Mucosa of rectum (tissue), 2 donors: ENCODE data around the gene SCG2.

Source experiments
- H3K27ac ChIP-seq, 2 donors: one replicate each; pipeline ENCODE4 v1.7.0; 2013; ENCODE audit warnings: inconsistent platforms in 2 of 2, low read depth in 2 of 2, low read length in 2 of 2
- H3K27me3 ChIP-seq, 2 donors: one replicate each; pipeline ENCODE4 v1.7.0; 2013; ENCODE audit warnings: low read length in 2 of 2; ENCODE audit not compliant: control insufficient read depth in 2 of 2, insufficient read depth in 2 of 2
- H3K36me3 ChIP-seq, 2 donors: one replicate each; pipeline ENCODE4 v1.7.0; 2013; ENCODE audit warnings: low read length in 2 of 2; ENCODE audit not compliant: control insufficient read depth in 2 of 2, insufficient read depth in 2 of 2
- H3K4me1 ChIP-seq, 2 donors: one replicate each; pipeline ENCODE4 v1.7.0; 2013; ENCODE audit warnings: low read length in 2 of 2, mild to moderate bottlenecking in 1 of 2; ENCODE audit not compliant: control insufficient read depth in 2 of 2, insufficient read depth in 2 of 2
- H3K4me3 ChIP-seq, 2 donors: one replicate each; pipeline ENCODE4 v1.7.0; 2013; ENCODE audit warnings: low read length in 2 of 2
- H3K9ac ChIP-seq, 2 donors: one replicate each; pipeline ENCODE4 v1.7.0; 2013; ENCODE audit warnings: low read length in 2 of 2, low read depth in 1 of 2, mild to moderate bottlenecking in 1 of 2
- H3K9me3 ChIP-seq, 2 donors: one replicate each; pipeline ENCODE4 v1.7.0; 2013; ENCODE audit warnings: low read length in 2 of 2; ENCODE audit not compliant: control insufficient read depth in 2 of 2
- donor health status: healthy.
- donor health status: Normal muscosa, but diverticular disease.

Gene SCG2

DNA sequence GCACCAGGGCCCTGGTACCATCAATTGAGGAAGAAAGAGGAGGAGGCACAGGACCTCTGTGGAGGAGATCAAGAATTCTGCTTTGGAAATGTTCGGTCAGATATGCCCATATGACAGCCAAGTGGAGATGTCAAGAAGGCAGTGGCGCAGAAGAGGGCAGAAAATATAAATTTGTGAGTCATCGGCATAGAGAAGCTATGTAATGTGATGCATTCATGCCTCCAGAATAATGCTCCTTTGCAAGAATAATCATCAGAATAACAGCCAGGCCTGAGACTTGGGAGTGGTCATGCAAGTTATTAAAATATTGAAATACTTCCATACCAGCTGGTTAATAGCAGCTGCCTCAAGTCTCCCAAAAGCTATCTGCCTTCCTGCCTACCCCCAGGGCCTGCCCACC lies 32.1 kb upstream of the SCG2 start:
- no peaks in the 10 kb centered on the region for H3K27me3 ChIP-seq
- H3K27ac ChIP-seq = no peak overlapping the region
- H3K4me3 ChIP-seq = no peak overlapping the region
- no peaks in the 10 kb centered on the region for H3K9me3 ChIP-seq
- no peak overlapping the region for H3K9ac ChIP-seq
- no peaks in the 10 kb centered on the region for H3K36me3 ChIP-seq
- H3K4me1 ChIP-seq = no peaks in the 10 kb centered on the region

DNA sequence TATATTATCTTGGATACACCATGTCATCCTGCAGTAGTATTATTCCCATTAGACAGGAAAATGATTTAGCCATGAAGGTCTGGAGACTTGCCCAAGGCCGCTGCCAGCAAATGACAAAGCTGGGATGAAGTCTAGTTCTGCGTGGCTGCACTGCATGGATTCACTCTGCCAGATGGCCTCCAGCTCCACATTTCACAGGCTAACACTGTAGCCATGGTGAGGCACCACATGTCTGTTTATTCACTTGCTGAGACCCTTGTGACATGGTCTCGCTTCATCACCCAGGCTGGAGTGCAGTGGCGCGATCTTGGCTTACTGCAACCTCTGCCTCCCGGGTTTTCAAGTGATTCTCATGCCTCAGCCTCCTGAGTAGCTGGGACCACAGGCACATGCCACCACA lies 31.5 kb upstream of the SCG2 start:
- no peaks in the 10 kb centered on the region for H3K4me1 ChIP-seq
- H3K9ac ChIP-seq = no peak overlapping the region
- no peak overlapping the region for H3K4me3 ChIP-seq
- H3K36me3 ChIP-seq = no peaks in the 10 kb centered on the region
- H3K27ac ChIP-seq = no peak overlapping the region
- no peaks in the 10 kb centered on the region for H3K27me3 ChIP-seq
- no peaks in the 10 kb centered on the region for H3K9me3 ChIP-seq

DNA sequence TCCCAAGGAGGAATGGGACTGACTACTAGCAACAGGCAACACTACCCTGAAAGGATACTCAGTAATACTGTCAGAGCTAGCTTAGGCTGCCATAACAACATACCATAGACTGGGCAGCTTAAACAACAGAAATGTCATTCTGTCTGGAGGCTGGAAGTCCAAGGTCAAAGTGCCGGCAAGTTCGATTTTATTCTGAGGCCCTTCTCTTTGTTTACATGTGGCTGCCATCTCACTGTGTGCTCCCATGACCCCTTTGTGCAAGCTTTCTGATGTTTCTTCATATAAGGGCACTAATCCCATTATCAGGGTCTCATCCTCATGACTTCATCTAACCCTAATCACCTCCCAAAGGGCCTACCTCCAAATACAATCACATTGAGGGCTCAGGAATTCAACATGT lies 30.7 kb upstream of the SCG2 start:
- H3K4me1 ChIP-seq = no peaks in the 10 kb centered on the region

DNA sequence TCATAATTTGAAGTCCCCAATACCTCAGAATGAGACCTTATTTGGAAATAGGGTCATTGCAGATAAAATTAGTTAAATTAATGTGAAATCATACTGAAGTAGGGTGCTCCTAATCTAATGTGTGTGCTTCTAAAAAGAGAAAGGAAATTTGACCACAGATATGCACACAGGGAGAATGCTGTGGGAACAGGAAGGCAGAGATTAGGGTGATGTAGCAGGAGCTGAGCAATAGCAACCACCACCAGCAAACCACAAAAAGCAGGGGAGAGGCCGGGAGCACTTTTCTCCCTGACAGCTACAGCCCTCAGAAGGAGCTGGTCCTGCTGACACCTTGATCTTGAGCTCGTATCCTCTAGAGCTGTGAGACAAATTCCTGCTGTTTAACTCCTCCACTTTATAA lies 24.6 kb upstream of the SCG2 start:
- Histone ChIP-seq H3K4me1 (no peaks in the 10 kb centered on the region), H3K27ac (no peak overlapping the region), H3K36me3 (no peaks in the 10 kb centered on the region), H3K4me3 (no peak overlapping the region), H3K27me3 (no peaks in the 10 kb centered on the region), H3K9me3 (no peaks in the 10 kb centered on the region), H3K9ac (no peak overlapping the region)

More for the DNA sequence above, 30.7 kb upstream of the SCG2 start:
- Histone ChIP-seq H3K9me3 (no peaks in the 10 kb centered on the region), H3K4me3 (no peak overlapping the region), H3K9ac (no peak overlapping the region), H3K27ac (no peak overlapping the region), H3K36me3 (no peaks in the 10 kb centered on the region), H3K27me3 (no peaks in the 10 kb centered on the region)

DNA sequence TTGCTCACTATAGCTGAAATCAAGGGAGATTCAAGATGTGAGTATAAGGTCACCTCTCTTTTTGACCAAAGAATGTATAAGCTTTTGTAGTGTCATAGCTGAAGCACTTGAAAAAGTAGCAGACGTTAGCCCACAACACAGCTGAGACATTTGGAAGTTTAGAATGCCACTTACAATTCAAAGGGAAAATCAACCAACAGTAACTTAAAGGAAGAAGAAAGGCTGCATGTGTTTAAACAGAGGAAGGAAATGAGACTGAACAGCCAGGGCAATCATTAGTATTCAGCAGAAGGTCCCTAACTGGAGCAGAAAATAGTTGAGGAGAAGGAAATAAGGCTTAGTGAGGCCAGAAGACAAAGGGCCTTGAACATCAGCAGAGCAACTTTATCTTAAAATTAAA lies 23.5 kb upstream of the SCG2 start:
- Histone ChIP-seq H3K9me3 (no peaks in the 10 kb centered on the region), H3K27me3 (no peaks in the 10 kb centered on the region), H3K4me1 (no peaks in the 10 kb centered on the region), H3K36me3 (no peaks in the 10 kb centered on the region), H3K9ac (no peak overlapping the region), H3K4me3 (no peak overlapping the region), H3K27ac (no peak overlapping the region)

DNA sequence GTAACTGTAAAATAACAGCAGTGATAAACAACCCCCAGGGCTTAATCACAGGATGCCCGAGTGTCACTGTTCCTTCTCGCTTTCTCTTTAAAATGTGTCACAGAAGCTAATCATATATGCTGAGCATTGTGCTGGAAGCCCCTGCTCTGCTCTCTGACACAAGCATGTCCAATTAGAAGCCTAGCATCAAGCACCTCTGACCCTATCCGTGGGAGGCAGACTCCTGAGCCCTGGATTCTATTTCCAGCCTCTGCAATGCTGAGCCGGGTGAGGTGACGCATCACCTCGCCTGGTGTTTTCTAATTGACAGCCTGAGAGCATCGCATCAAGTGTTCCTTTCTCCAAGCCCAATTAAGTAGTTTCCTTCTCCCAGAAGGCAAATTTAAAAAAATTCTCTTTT lies 19.7 kb upstream of the SCG2 start:
- H3K36me3 ChIP-seq = no peaks in the 10 kb centered on the region
- no peak overlapping the region for H3K4me3 ChIP-seq
- no peaks in the 10 kb centered on the region for H3K9me3 ChIP-seq
- H3K4me1 ChIP-seq = no peaks in the 10 kb centered on the region
- H3K27me3 ChIP-seq = no peaks in the 10 kb centered on the region
- H3K27ac ChIP-seq = no peak overlapping the region
- H3K9ac ChIP-seq = no peak overlapping the region

DNA sequence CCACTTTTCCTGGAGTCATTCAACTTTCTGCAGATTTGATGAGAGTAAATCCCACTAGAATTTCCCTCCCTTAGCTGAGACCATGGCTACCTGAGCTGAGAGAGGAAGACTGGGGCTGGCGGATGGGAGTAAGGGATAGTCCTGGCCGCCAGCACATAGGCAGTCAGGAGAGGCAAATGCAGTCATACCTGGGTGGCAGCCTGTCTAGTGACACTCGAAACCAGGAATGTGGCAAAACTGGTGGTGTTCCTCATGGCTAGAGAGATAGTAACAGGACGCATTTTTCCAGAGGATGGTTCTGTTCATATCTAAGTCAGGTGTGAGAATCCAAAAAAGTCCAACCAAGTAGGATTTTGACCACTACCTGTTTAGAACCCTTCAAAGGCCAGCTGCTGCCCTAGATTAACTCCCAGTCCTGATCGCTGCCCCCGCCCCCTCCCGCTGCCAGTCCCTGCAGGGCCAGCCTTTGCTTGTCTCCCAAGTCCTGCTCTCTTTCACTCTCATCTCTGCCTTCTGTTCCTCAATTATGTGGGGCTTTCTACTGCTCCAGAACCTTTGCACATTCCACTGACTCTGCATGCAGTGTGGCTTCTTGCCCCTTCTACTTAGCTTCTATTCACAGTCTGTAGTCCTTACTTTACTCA lies 17.4 kb upstream of the SCG2 start:
- Histone ChIP-seq H3K9ac (no peak overlapping the region), H3K4me3 (no peak overlapping the region), H3K27me3 (no peaks in the 10 kb centered on the region), H3K4me1 (no peaks in the 10 kb centered on the region), H3K9me3 (no peaks in the 10 kb centered on the region), H3K27ac (no peak overlapping the region), H3K36me3 (no peaks in the 10 kb centered on the region)

DNA sequence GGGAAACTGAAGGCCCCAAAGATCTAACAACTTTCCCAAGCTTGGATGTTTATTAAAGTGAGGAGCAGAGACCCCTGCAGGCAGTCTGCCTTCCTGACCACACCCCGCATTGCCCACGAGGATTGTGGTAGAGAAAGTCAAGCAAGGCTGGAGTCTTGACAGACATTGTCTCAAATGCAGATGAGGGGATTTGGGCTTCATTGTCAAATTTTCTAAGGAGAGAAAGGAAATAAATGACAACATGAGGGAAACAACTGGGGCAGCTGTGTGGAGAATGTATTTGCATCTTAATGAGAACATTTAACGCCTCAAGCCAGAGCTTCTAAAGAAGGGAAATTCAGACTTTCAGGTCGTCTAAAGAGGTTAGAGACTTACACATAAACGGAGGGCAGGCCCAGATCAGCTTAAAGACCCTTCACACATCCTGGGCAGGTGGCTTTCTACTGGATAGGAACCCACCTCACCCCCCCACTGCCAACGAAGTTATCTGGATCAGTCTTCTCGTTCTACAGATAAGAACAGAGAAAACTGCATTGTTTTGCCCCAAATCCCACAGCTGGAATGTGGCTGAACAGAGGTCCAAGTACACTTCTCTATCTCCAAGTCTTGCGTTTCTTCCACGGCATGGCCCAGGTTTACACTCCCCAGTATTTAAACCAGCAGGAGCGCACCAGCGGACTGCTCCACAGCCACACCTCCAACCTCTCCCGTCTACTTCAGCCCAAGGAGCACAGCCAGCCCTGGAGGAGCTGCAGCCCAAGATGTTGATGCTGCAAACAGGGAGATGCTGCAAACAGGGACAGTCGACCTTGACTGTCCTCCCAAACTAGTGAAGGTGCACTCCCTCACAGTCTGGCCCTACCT lies 16.2 kb upstream of the SCG2 start:
- no peak overlapping the region for H3K9ac ChIP-seq
- H3K4me3 ChIP-seq = no peak overlapping the region
- H3K36me3 ChIP-seq = no peaks in the 10 kb centered on the region
- no peaks in the 10 kb centered on the region for H3K4me1 ChIP-seq
- H3K27ac ChIP-seq = no peak overlapping the region
- no peaks in the 10 kb centered on the region for H3K9me3 ChIP-seq
- H3K27me3 ChIP-seq = peaks cover 0 to under 1% of the 10 kb centered on the region in 2 donors

DNA sequence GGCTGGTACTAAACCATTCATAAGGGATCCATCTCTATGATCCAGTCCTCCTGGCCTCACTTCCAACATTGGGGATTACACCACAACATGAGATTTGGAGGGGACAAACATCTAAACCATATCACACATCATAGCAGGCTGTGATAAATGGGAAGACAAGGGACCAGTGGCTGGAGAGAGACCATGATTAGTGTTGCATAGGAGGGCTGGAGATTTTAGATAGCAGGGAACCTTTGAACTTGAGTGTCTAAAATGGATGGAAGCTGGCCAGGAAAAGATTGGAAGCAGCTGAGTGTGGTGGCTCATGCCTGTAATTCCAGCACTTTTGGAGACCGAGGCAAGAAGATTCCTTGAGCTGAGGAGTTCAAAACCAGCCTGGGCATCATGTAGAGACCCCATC lies 12.4 kb upstream of the SCG2 start:
- Histone ChIP-seq H3K27me3 (peaks cover 0 to 10% of the 10 kb centered on the region in 2 donors), H3K36me3 (no peaks in the 10 kb centered on the region), H3K27ac (no peak overlapping the region), H3K4me1 (no peaks in the 10 kb centered on the region), H3K9me3 (no peaks in the 10 kb centered on the region), H3K4me3 (no peak overlapping the region), H3K9ac (no peak overlapping the region)

DNA sequence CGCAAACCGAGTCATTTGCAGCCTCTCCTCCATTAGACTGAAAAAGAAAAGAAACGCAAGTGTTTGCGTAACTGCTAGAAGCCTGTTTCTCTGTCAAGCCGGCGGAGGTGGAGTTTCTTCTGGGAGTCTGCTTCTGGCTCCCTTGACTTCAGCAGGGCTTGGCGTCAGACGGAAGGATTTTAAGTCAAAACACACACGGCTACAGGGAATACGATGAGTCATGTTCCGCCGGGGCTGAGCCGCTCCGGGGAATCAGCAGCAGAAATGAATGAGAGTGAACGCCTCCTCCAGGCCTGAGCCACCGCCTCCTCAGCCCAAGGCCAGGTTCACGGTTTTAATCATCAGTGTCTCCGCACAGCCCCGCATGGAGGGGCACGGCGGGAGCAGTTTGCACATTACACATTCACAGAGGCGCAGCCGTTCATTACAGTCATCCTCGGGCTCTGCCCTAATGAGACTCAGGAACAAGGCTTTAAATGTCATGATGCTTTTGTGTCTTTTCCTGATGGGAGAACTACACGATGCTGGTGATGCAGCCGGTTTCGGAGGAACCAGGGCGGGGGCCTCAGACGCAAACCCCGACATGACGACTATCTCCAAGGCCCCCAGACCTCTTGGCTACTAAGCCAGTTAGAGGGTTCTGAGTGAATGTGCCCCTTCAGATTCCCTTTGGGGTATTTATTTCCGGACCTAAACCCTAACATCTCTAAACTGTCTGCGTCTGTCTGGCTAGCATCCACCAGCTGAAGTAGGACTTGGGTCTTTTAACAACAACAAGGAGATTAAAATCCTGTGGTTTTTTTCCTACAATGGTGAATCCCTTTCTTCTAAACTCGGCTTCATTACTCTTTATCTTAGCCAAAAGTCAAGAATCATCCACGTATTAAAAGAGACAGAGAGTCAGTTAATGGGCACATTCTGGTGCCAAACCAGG lies 11.1 kb upstream of the SCG2 start:
- H3K9ac ChIP-seq = no peak overlapping the region
- H3K4me3 ChIP-seq = peak overlapping the region in 1 of 2 donors; percentile 46
- no peaks in the 10 kb centered on the region for H3K36me3 ChIP-seq
- no peaks in the 10 kb centered on the region for H3K4me1 ChIP-seq
- H3K27ac ChIP-seq = peak overlapping the region; percentile 24 to 25
- H3K27me3 ChIP-seq = peaks cover 0 to 10% of the 10 kb centered on the region in 2 donors
- H3K9me3 ChIP-seq = no peaks in the 10 kb centered on the region
